Measurements from ENCODE around the gene DCST2.
A peak's percentile ranks its signal among the peaks of the same experiment; 100 is the strongest.

DCST2 gene

GRCh38 chr1:155069551-155070157 is 36.1 kb upstream of the DCST2 start:
- H3K4me3 ChIP-seq (replicated peaks; ENCODE audit: low read depth, low read length), result no peak overlapping the region
- no peak for DNase-seq (ENCODE audit: extremely low read depth, low read depth)
- no peak for TF ChIP-seq CTCF (IDR thresholded peaks at IDR 0.05; ENCODE audit: low read depth, low read length, missing control alignments)

- H3K4me3 ChIP-seq (replicated peaks; ENCODE audit: low read depth, low read length), result no peak overlapping the region
- DNase-seq (ENCODE audit: extremely low read depth, low read depth), result no peak
- no peak for TF ChIP-seq CTCF (IDR thresholded peaks at IDR 0.05; ENCODE audit: low read depth, low read length, missing control alignments)
These were observed 35.0 kb upstream of the DCST2 start for GRCh38 chr1:155068599-155068998.

- H3K4me3 ChIP-seq (replicated peaks; ENCODE audit: low read depth, low read length), result no peak overlapping the region
- no peak for TF ChIP-seq CTCF (IDR thresholded peaks at IDR 0.05; ENCODE audit: low read depth, low read length, missing control alignments)
- no peak for DNase-seq (ENCODE audit: extremely low read depth, low read depth)
These were observed 33.2 kb upstream of the DCST2 start for GRCh38 chr1:155066777-155067176.

- DNase-seq (ENCODE audit: extremely low read depth, low read depth), result no peak
- TF ChIP-seq CTCF (IDR thresholded peaks at IDR 0.05; ENCODE audit: low read depth, low read length, missing control alignments), result no peak
- H3K4me3 ChIP-seq (replicated peaks; ENCODE audit: low read depth, low read length), result no peak overlapping the region; the same call in 1 of the 2 replicates
These were observed 31.4 kb upstream of the DCST2 start for GRCh38 chr1:155064832-155065429.

GRCh38 chr1:155064111-155064831 is 30.7 kb upstream of the DCST2 start:
- no peak for TF ChIP-seq CTCF (IDR thresholded peaks at IDR 0.05; ENCODE audit: low read depth, low read length, missing control alignments)
- no peak for DNase-seq (ENCODE audit: extremely low read depth, low read depth)
- peak overlapping the region; percentile 55 for H3K4me3 ChIP-seq (replicated peaks; ENCODE audit: low read depth, low read length)

- no peak for TF ChIP-seq CTCF (IDR thresholded peaks at IDR 0.05; ENCODE audit: low read depth, low read length, missing control alignments)
- no peak for DNase-seq (ENCODE audit: extremely low read depth, low read depth)
- peak within 1 kb of the TSS; percentile 55 for H3K4me3 ChIP-seq (replicated peaks; ENCODE audit: low read depth, low read length)
These were observed 30.0 kb upstream of the DCST2 start, which contains the start of gene EFNA4 for GRCh38 chr1:155063550-155064110. TSS of gene EFNA4 (plus strand) at chr1:155063740. CDS start at chr1:155063824, 84 bp downstream.
